Measurements from ENCODE around the gene TTLL11.

GRCh38 chr9:122011818-122012498, 81.2 kb downstream of the TTLL11 start:
- TF ChIP-seq CTCF (conservative IDR thresholded peaks at IDR 0.05; ENCODE audit: low read length) = no peak
- no peak for TF ChIP-seq EZH2phosphoT487 (IDR thresholded peaks at IDR 0.05; ENCODE audit: borderline replicate concordance)

Measured in Loucy (cell line).